Parathyroid adenoma (tissue), 2 donors: ENCODE measurements around the gene STRIT1.

Experiments used
- H2AFZ ChIP-seq: fragments of 300-600 bp; sonication (generic); one replicate; pipeline ENCODE4 v1.7.0; 2017; ENCODE audit warnings: antibody characterized with exemption, mild to moderate bottlenecking
- H3K27ac ChIP-seq: fragments of 300-600 bp; sonication (generic); one replicate; pipeline ENCODE4 v1.7.0; 2017
- H3K27me3 ChIP-seq: fragments of 300-600 bp; sonication (generic); one replicate; pipeline ENCODE4 v1.7.0; 2017; ENCODE audit warnings: low read length; ENCODE audit not compliant: control insufficient read depth, insufficient read depth
- H3K36me3 ChIP-seq: fragments of 300-600 bp; sonication (generic); one replicate; pipeline ENCODE4 v1.7.0; 2017; ENCODE audit warnings: low read length; ENCODE audit not compliant: control insufficient read depth, insufficient read depth
- H3K4me1 ChIP-seq: fragments of 300-600 bp; sonication (generic); one replicate; pipeline ENCODE4 v1.7.0; 2017; ENCODE audit warnings: control low read depth
- H3K4me2 ChIP-seq: fragments of 300-600 bp; sonication (generic); one replicate; pipeline ENCODE4 v1.7.0; 2017; ENCODE audit warnings: low read length
- H3K4me3 ChIP-seq: fragments of 300-600 bp; sonication (generic); one replicate; pipeline ENCODE4 v1.7.0; 2017; ENCODE audit warnings: low read depth, low read length
- H3K79me2 ChIP-seq: fragments of 300-600 bp; sonication (generic); one replicate; pipeline ENCODE4 v1.7.0; 2017; ENCODE audit warnings: control low read depth
- H3K9ac ChIP-seq: fragments of 300-600 bp; sonication (generic); one replicate; pipeline ENCODE4 v1.7.0; 2017; ENCODE audit warnings: mild to moderate bottlenecking
- H3K9me3 ChIP-seq: fragments of 300-600 bp; sonication (generic); one replicate; pipeline ENCODE4 v1.7.0; 2017; ENCODE audit warnings: low read length; ENCODE audit not compliant: control insufficient read depth
- TF ChIP-seq, protein P1 (sequence below): fragments of 300-600 bp; sonication (generic); IDR thresholded peaks from one replicate; pipeline ENCODE4 v1.7.0; 2017; ENCODE audit warnings: antibody characterized with exemption, mild to moderate bottlenecking
- donor health status: primary hyperparathyroidism.

The STRIT1 gene

DNA sequence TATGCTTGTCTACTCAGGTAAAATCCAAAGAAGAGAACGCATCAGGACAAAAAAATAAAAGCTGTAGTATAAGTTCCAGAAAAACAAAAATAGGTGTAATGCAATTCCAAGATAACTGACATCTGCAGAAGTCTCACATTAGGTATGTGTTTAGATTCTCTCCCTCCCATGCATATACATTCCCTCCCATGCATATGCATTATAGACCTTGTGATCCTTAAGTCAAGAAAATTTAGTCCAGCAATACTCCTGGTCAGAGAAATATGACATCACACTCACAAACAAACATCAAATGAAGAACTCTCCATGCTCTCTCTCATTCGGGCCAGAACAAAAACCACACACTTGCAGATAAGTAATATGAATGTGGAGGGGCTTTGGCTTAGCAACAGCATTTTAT is 25.3 kb upstream of the STRIT1 start:
- no peak overlapping the region for H3K9ac ChIP-seq
- peaks cover 10% of the 10 kb centered on the region for H3K4me1 ChIP-seq
- no peaks in the 10 kb centered on the region for H3K79me2 ChIP-seq
- no peak overlapping the region for H3K27ac ChIP-seq
- no peaks in the 10 kb centered on the region for H3K27me3 ChIP-seq
- no peaks in the 10 kb centered on the region for H3K36me3 ChIP-seq
- TF ChIP-seq, protein P1, sequence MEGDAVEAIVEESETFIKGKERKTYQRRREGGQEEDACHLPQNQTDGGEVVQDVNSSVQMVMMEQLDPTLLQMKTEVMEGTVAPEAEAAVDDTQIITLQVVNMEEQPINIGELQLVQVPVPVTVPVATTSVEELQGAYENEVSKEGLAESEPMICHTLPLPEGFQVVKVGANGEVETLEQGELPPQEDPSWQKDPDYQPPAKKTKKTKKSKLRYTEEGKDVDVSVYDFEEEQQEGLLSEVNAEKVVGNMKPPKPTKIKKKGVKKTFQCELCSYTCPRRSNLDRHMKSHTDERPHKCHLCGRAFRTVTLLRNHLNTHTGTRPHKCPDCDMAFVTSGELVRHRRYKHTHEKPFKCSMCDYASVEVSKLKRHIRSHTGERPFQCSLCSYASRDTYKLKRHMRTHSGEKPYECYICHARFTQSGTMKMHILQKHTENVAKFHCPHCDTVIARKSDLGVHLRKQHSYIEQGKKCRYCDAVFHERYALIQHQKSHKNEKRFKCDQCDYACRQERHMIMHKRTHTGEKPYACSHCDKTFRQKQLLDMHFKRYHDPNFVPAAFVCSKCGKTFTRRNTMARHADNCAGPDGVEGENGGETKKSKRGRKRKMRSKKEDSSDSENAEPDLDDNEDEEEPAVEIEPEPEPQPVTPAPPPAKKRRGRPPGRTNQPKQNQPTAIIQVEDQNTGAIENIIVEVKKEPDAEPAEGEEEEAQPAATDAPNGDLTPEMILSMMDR, result no peak
- no peaks in the 10 kb centered on the region for H3K9me3 ChIP-seq
- H3K4me3 ChIP-seq, result no peak overlapping the region
- no peak overlapping the region for H3K4me2 ChIP-seq
- H2AFZ ChIP-seq, result no peak overlapping the region

DNA sequence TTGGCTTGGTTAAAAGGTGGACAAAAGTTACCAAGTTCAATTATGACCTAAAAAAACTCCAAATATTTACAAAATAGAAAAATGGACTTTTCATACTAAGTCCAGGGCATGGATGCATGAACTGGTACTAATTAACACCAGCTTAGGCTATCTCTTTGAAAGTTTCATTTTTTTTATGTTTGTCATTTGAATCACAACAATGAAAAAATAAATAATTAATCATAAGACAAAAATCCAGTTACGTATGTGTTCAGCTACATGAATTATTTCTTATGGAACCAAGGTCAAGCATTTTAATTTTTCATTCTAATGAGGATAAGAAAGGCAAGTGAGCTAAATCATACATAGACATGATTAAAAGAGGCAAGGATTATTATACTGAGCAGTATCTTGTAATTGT is 23.7 kb upstream of the STRIT1 start:
- H3K27ac ChIP-seq, result no peak overlapping the region
- TF ChIP-seq, protein P1, result no peak
- no peak overlapping the region for H3K9ac ChIP-seq
- H3K9me3 ChIP-seq, result no peaks in the 10 kb centered on the region
- no peaks in the 10 kb centered on the region for H3K27me3 ChIP-seq
- no peak overlapping the region for H3K4me2 ChIP-seq
- no peaks in the 10 kb centered on the region for H3K79me2 ChIP-seq
- H2AFZ ChIP-seq, result no peak overlapping the region
- H3K36me3 ChIP-seq, result no peaks in the 10 kb centered on the region
- H3K4me1 ChIP-seq, result peaks cover 3% of the 10 kb centered on the region
- no peak overlapping the region for H3K4me3 ChIP-seq

DNA sequence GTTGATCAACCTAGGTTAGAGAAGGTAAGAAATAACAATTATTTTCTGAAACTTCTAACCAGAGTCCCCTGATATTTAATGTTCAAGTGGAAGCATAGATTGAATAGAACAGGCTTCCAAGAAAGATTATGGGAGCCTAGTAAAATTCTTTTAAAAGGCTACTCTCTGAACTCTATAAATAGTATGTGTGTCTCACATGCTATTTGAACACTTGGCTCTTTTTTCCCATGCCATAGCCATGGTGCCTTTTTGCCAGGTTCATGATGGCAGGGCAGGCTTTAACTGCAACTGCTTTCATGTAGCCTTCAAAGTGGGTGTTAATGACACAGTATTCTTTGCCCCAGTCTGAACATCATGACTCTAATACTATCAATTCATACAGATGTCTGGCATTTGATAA is 22.9 kb upstream of the STRIT1 start:
- H3K4me2 ChIP-seq, result no peak overlapping the region
- peak overlapping the region; percentile 48 for H2AFZ ChIP-seq
- H3K4me3 ChIP-seq, result no peak overlapping the region
- H3K9ac ChIP-seq, result no peak overlapping the region
- no peaks in the 10 kb centered on the region for H3K4me1 ChIP-seq
- H3K79me2 ChIP-seq, result no peaks in the 10 kb centered on the region
- TF ChIP-seq, protein P1, result no peak
- H3K36me3 ChIP-seq, result no peaks in the 10 kb centered on the region
- no peaks in the 10 kb centered on the region for H3K27me3 ChIP-seq
- no peaks in the 10 kb centered on the region for H3K9me3 ChIP-seq
- H3K27ac ChIP-seq, result no peak overlapping the region

DNA sequence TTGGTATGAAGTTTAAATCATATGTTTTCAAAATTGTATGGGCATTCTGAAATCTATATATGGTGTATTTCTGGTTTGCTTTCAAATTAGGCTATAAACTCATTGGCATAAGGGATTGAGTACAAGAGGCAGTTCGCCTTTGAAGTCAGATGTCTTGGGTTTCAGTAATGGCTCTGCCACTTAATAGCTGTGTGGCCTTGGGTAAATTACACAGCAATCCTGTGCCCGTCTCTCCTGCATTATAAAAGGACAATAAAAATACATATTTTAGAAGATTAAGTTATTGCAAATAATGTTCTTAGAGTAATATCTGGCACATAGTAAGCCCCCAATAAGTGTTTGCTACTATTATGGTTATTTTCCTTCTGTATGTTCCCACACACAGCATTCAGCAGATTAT is 20.4 kb upstream of the STRIT1 start:
- TF ChIP-seq, protein P1, result no peak
- H3K79me2 ChIP-seq, result no peaks in the 10 kb centered on the region
- no peak overlapping the region for H3K4me2 ChIP-seq
- H3K36me3 ChIP-seq, result no peaks in the 10 kb centered on the region
- H3K9ac ChIP-seq, result no peak overlapping the region
- H3K4me1 ChIP-seq, result no peaks in the 10 kb centered on the region
- H3K4me3 ChIP-seq, result no peak overlapping the region
- H3K27ac ChIP-seq, result no peak overlapping the region
- H2AFZ ChIP-seq, result no peak overlapping the region
- no peaks in the 10 kb centered on the region for H3K27me3 ChIP-seq
- no peaks in the 10 kb centered on the region for H3K9me3 ChIP-seq

DNA sequence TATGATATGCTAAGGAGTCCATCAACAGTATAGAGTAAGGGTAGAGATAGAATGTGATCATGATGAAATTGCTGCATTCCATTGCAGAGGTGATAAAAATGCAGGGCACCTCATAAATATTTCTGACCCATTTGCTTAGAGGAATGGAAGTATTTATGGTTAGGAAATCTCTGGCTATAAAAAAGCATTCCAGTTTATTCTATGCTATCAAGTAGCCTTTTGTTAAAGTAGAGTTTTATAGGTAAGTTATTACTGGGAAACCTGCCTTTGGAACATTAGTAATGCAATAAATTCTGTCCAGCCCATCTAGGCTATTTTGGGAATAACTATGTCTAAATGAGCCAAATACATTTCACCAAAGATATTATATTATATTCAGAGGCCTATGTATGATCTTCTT is 19.8 kb upstream of the STRIT1 start:
- Histone ChIP-seq H3K4me2 (no peak overlapping the region), H3K9ac (no peak overlapping the region), H3K27ac (no peak overlapping the region), H3K4me3 (no peak overlapping the region), H2AFZ (no peak overlapping the region), H3K27me3 (no peaks in the 10 kb centered on the region), H3K36me3 (no peaks in the 10 kb centered on the region), H3K9me3 (no peaks in the 10 kb centered on the region), H3K79me2 (no peaks in the 10 kb centered on the region), H3K4me1 (no peaks in the 10 kb centered on the region)
- TF ChIP-seq, protein P1, result no peak
